Measurements from ENCODE around the gene ZBTB9.
A peak's percentile ranks its signal among the peaks of the same experiment; 100 is the strongest.

Gene ZBTB9, protein sequence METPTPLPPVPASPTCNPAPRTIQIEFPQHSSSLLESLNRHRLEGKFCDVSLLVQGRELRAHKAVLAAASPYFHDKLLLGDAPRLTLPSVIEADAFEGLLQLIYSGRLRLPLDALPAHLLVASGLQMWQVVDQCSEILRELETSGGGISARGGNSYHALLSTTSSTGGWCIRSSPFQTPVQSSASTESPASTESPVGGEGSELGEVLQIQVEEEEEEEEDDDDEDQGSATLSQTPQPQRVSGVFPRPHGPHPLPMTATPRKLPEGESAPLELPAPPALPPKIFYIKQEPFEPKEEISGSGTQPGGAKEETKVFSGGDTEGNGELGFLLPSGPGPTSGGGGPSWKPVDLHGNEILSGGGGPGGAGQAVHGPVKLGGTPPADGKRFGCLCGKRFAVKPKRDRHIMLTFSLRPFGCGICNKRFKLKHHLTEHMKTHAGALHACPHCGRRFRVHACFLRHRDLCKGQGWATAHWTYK

GRCh38 chr6:33454009-33454946, at the start of gene ZBTB9:
ZBTB9 (plus strand) TSS chr6:33454576; CDS start chr6:33455101, 525 bp downstream.
- peak; percentile 97 for DNase-seq

DNA sequence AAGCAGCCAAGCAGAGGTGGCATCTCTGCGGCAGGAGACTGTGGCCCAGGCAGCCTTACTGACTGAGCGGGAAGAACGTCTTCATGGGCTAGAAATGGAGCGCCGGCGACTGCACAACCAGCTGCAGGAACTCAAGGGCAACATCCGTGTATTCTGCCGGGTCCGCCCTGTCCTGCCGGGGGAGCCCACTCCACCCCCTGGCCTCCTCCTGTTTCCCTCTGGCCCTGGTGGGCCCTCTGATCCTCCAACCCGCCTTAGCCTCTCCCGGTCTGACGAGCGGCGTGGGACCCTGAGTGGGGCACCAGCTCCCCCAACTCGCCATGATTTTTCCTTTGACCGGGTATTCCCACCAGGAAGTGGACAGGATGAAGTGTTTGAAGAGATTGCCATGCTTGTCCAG, 49.5 kb upstream of the ZBTB9 start:
- DNase-seq: no peak

GRCh38 chr6:33405386-33405940, 48.9 kb upstream of the ZBTB9 start:
- no peak for DNase-seq

GRCh38 chr6:33406126-33406525, 48.2 kb upstream of the ZBTB9 start:
- DNase-seq: no peak

- DNase-seq: peak; percentile 66
Observed at GRCh38 chr6:33407132-33407718, 47.2 kb upstream of the ZBTB9 start.

DNA sequence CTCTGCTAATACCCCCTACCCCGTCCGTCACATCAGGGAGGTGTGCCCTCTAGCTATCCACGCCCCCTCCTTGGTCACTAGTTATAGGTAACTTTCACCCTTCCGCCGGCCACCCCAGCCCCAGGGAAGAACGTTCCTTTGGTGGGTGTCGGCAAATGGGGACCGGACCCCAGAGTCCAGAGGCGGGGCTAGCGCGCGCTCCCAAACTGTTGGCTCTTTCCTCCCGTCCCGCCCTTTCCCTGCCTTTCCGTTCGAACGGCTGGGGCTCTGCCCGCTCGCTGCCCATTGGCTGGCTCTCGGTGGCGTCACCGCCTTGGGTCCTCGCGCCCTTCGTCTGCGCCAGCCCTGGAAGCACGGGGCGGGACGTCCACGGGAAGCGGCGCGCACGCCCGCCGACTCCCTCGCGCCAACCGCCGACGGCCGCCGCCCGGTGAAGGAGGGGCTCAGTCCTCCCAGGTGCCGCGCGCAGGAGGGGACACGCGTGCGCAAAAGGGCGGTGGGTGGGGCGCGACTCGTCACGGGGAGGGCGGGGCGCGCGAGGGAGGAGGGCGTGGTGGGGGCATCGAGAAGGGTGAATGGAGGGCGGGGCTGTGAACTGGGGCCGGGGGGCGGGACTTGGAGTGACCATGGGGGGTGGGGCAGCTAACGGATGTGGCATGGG, 44.2 kb upstream of the ZBTB9 start:
- peak; percentile 98 for DNase-seq

- DNase-seq: peak; percentile 29
Observed at GRCh38 chr6:33410711-33411631, 43.4 kb upstream of the ZBTB9 start, which contains the start of gene PHF1. PHF1 (plus strand) TSS chr6:33411014; CDS start chr6:33412264, 1,250 bp downstream.

- DNase-seq: no peak
Observed at GRCh38 chr6:33411632-33412005, 42.8 kb upstream of the ZBTB9 start.

- no peak for DNase-seq
Observed at GRCh38 chr6:33412140-33413009, 42.0 kb upstream of the ZBTB9 start.

GRCh38 chr6:33413241-33414120, 40.9 kb upstream of the ZBTB9 start:
- no peak for DNase-seq

DNA sequence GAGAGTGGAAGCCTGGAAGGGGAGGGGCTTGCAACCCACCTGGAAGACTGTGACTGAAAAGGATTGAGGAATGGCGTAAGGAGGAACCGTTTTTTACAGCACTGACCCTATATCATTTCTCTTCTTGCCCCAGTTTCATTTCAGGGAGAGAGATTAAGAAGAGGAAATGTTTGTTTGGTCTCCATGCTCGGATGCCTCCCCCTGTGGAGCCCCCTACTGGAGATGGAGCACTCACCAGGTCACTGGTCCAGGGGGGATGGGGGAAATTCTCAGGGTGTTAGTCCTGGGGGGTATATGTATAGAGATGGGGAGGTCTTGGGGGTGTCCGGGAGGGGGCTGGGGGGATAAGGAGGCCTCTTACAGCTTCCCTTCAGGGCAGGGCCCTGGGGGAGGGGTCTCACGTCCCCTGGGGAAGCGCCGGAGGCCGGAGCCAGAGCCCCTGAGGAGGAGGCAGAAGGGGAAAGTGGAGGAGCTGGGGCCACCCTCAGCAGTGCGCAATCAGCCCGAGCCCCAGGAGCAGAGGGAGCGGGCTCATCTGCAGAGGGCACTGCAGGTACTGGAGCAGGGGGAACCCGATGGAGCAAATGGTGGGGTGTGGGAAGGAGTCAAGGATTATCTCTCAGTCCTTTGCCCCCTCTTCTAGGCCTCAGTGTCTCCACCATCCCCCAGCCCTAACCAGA, 39.6 kb upstream of the ZBTB9 start:
- no peak for DNase-seq

- no peak for DNase-seq
Observed at GRCh38 chr6:33415831-33416230, 38.5 kb upstream of the ZBTB9 start.

DNA sequence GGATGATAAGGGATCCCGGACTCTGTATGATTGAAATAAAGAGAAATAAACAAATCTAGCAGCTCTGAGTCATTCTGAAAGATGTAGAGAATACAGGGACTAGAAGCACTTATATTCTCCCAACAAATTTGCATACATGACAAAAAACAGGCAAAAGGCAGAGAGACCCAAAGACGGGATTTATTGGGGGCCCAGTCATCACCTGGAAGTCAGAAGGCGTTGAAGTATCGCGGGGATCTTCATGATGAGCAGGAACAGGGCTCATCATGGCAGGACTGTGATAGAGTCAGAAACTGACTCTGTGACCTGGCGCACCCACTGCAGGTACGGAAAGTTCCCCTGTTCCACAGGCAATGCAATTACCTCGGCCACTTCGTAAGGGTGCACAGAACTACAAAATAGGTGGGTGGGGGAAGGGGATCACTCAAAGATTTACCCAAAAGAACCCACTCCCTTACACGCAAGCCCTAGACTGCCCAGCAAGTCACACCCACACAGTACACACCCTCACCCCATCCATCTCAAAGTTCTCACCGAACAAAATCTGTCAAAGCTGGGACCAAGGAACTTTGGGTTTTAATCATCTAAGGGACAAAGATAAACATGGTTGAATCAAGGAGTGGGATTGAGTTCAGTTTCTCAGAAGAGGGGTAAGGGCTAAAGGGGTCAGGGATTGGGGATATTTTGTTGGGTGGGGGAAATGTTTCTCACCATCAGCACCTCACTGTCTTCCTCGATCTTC, 37.8 kb upstream of the ZBTB9 start:
- no peak for DNase-seq

GRCh38 chr6:33417128-33417902, 37.1 kb upstream of the ZBTB9 start:
- DNase-seq: no peak

- peak; percentile 100 for DNase-seq
Observed at GRCh38 chr6:33417903-33418689, 36.3 kb upstream of the ZBTB9 start, which contains the start of gene CUTA. CUTA (minus strand) TSS chr6:33418107; CDS start chr6:33418000, 107 bp downstream.

Data from hematopoietic multipotent progenitor cell treated with erythropoietin and hydrocortisone succinate and interleukin-3 and kit ligand, for 8 days (in vitro differentiated cells).